GM12878 (cell line): ENCODE data around the gene MESD. TPM values are rescaled to one million over a fixed set of nuclear protein-coding genes. Genes with fewer than 3 reads are reported as not detected.

Source experiments
- ATAC-seq: fragments of 200-7000 bp; cut with Tn5 transposase; 3 replicates; pipeline ENCODE4 v1.9.1; 2020; ENCODE audit warnings: mild to moderate bottlenecking, moderate library complexity
- BruUV-seq: library from RNA; stranded (reverse); fragments of 400-500 nt; replicated peaks from 2 replicates; lab custom pipeline; 2021; lab: Mats Ljungman, UMichigan
- CTCF ChIA-PET: fragments of 300-600 bp; sonication (Branson Sonifier 250); formaldehyde crosslinking; extraction: SDS; loops from one replicate; lab custom pipeline; 2021; ENCODE audit warnings: inconsistent platforms; lab: Yijun Ruan, JAX
- POLR2A ChIA-PET: fragments of 350-600 bp; formaldehyde crosslinking; extraction: SDS; loops from one replicate; lab custom pipeline; 2021; ENCODE audit warnings: inconsistent platforms; lab: Charles Lee
- RAD21 ChIA-PET: fragments of 300-600 bp; sonication (Branson Sonifier 250); formaldehyde crosslinking; loops from one replicate; lab custom pipeline; 2023; ENCODE audit warnings: antibody characterized with exemption; ENCODE audit not compliant: unreplicated experiment; lab: Charles Lee
- SMC1A ChIA-PET: fragments of 300-600 bp; sonication (Branson Sonifier 250); formaldehyde crosslinking; loops from one replicate; lab custom pipeline; 2023; ENCODE audit not compliant: unreplicated experiment, uncharacterized antibody; lab: Charles Lee
- DNase-seq: peaks from one replicate; pipeline ENCODE4 v3.0.0-alpha.2; 2011; ENCODE audit warnings: low read depth, low spot score
- FAIRE-seq: peaks from 3 replicates; lab custom pipeline; 2011; peaks lifted over from hg19 to GRCh38; lab: Jason Lieb, UNC
- H2AFZ ChIP-seq: 2 replicates; pipeline ENCODE4 v1.6.0; 2011; ENCODE audit warnings: low read depth, low read length, control low read depth; ENCODE audit not compliant: control insufficient read depth
- H3K27ac ChIP-seq: 2 replicates; pipeline ENCODE4 v1.5.1; 2011; ENCODE audit warnings: control low read depth; ENCODE audit not compliant: control insufficient read depth, insufficient read depth
- H3K27me3 ChIP-seq, 2 experiments: replicated peaks in 1 of 2; 2 replicates each; pipeline versions ENCODE4 v1.6.0 to v1.6.1; 2011; ENCODE audit warnings: low read length in 1 of 2; ENCODE audit not compliant: control insufficient read depth in 2 of 2, insufficient read depth in 2 of 2
- H3K36me3 ChIP-seq, 2 experiments: 2 replicates each; pipeline ENCODE4 v1.5.1; 2011; ENCODE audit warnings: low read length in 1 of 2; ENCODE audit not compliant: control insufficient read depth in 2 of 2, insufficient read depth in 2 of 2
- H3K4me1 ChIP-seq: 2 replicates; pipeline ENCODE4 v1.6.1; 2011; ENCODE audit warnings: mild to moderate bottlenecking, low read length, moderate library complexity, mixed read lengths; ENCODE audit not compliant: control insufficient read depth, insufficient read depth
- H3K4me2 ChIP-seq: 2 replicates; pipeline ENCODE4 v1.6.0; 2011; ENCODE audit warnings: control low read depth; ENCODE audit not compliant: control insufficient read depth, insufficient read depth
- H3K4me3 ChIP-seq: fragments of 200-600 bp; sonication (generic); 2 replicates; pipeline ENCODE4 v1.5.1; 2016
- H3K79me2 ChIP-seq: 2 replicates; pipeline ENCODE4 v1.6.0; 2011; ENCODE audit warnings: low read length; ENCODE audit not compliant: control insufficient read depth, insufficient read depth
- H3K9ac ChIP-seq: 2 replicates; pipeline ENCODE4 v1.8.0; 2011; ENCODE audit warnings: low read length, control low read depth, mixed read lengths; ENCODE audit not compliant: control insufficient read depth, insufficient read depth
- H3K9me3 ChIP-seq: replicated peaks from 3 replicates; pipeline ENCODE4 v1.5.1; 2011; ENCODE audit warnings: mild to moderate bottlenecking, low read length; ENCODE audit not compliant: control insufficient read depth, insufficient read depth
- H4K20me1 ChIP-seq: 2 replicates; pipeline ENCODE4 v1.6.0; 2011; ENCODE audit not compliant: control insufficient read depth, insufficient read depth
- BMI1 ChIP-seq: fragments of 450-650 bp; IDR thresholded peaks from 2 replicates; pipeline ENCODE4 v1.6.1; 2016; ENCODE audit warnings: mild to moderate bottlenecking, moderate library complexity, borderline replicate concordance
- CHD4 ChIP-seq: fragments of 200-600 bp; sonication (generic); IDR thresholded peaks from 2 replicates; pipeline ENCODE4 v1.6.1; 2016; ENCODE audit warnings: mild to moderate bottlenecking
- EP300 ChIP-seq, 2 experiments: fragments of 150-350 bp in 1 of 2; IDR thresholded peaks; 2 replicates each; pipeline ENCODE4 v1.6.1; 2011 to 2012; ENCODE audit warnings: low read depth in 2 of 2, low read length in 2 of 2, borderline replicate concordance in 1 of 2, improper control_type of control experiment in 1 of 2, inconsistent platforms in 1 of 2; ENCODE audit not compliant: control insufficient read depth in 1 of 2
- FOS ChIP-seq: IDR thresholded peaks from 3 replicates; pipeline ENCODE4 v1.6.1; 2011; ENCODE audit warnings: borderline replicate concordance; ENCODE audit not compliant: insufficient read length; ENCODE audit errors: extremely low read depth
- HCFC1 ChIP-seq: fragments of 150-350 bp; IDR thresholded peaks from 2 replicates; pipeline ENCODE4 v1.6.1; 2014; ENCODE audit warnings: low read length
- HDGF ChIP-seq: fragments of 450-650 bp; IDR thresholded peaks from 2 replicates; pipeline ENCODE4 v1.6.1; 2016; ENCODE audit warnings: antibody characterized with exemption
- JUNB ChIP-seq: IDR thresholded peaks from 2 replicates; pipeline ENCODE4 v1.6.1; 2016; ENCODE audit warnings: antibody characterized with exemption, mild to moderate bottlenecking
- KDM1A ChIP-seq: fragments of 200-600 bp; sonication (generic); IDR thresholded peaks from 2 replicates; pipeline ENCODE4 v1.6.1; 2016; ENCODE audit warnings: borderline replicate concordance
- MLLT1 ChIP-seq: fragments of 450-650 bp; IDR thresholded peaks from 2 replicates; pipeline ENCODE4 v1.6.1; 2016; ENCODE audit warnings: mild to moderate bottlenecking
- NKRF ChIP-seq: fragments of 450-650 bp; conservative IDR thresholded peaks from 2 replicates; pipeline ENCODE4 v1.6.1; 2017; ENCODE audit warnings: mild to moderate bottlenecking, moderate library complexity
- NR2F1 ChIP-seq: fragments of 450-650 bp; conservative IDR thresholded peaks from 2 replicates; pipeline ENCODE4 v1.6.1; 2017; ENCODE audit warnings: mild to moderate bottlenecking
- REST ChIP-seq: IDR thresholded peaks from 2 replicates; pipeline ENCODE4 v1.6.1; 2012; ENCODE audit warnings: mild to moderate bottlenecking, low read depth, low read length
- SMARCA5 ChIP-seq: fragments of 450-650 bp; IDR thresholded peaks from 2 replicates; pipeline ENCODE4 v1.6.1; 2017; ENCODE audit warnings: mild to moderate bottlenecking
- SREBF2 ChIP-seq: IDR thresholded peaks from 2 replicates; pipeline ENCODE4 v1.6.1; 2012; ENCODE audit warnings: mild to moderate bottlenecking, low read length
- TBL1XR1 ChIP-seq: IDR thresholded peaks from 2 replicates; pipeline ENCODE4 v1.6.1; 2012; ENCODE audit warnings: low read depth, low read length, improper control_type of control experiment
- USF2 ChIP-seq: IDR thresholded peaks from 2 replicates; pipeline ENCODE4 v1.6.1; 2011; ENCODE audit warnings: low read depth, low read length, improper control_type of control experiment, borderline replicate concordance
- ZBED1 ChIP-seq: IDR thresholded peaks from 2 replicates; pipeline ENCODE4 v1.6.1; 2016; ENCODE audit warnings: borderline replicate concordance
- ZNF217 ChIP-seq: fragments of 450-650 bp; IDR thresholded peaks from 2 replicates; pipeline ENCODE4 v1.6.1; 2017; ENCODE audit warnings: antibody characterized with exemption, mild to moderate bottlenecking
- whole genome bisulfite sequencing: methylation state at CpG from one replicate; pipeline ENCODE4 v1.1.6; 2016; ENCODE audit warnings: low lambda C conversion rate; ENCODE audit not compliant: insufficient replicate concordance, insufficient coverage; ENCODE audit errors: missing lambda C conversion rate; 5-methylcytosine and 5-hydroxymethylcytosine counted together
- in situ Hi-C: fragments of 300-500 bp; cut with MboI; formaldehyde crosslinking; loops from 9 replicates; pipeline ENCODE4 v1.14.3; 2018; ENCODE audit warnings: mixed read lengths
- intact Hi-C: fragments of 100-400 bp; cut with micrococcal nuclease; formaldehyde crosslinking; loops from one replicate; pipeline ENCODE4 v1.14.2; 2022; ENCODE audit not compliant: unreplicated experiment
- polyA plus RNA-seq, 11 experiments: library from polyadenylated mRNA; depleted of rRNA in 4 of 11; unstranded in 6 of 11; stranded (reverse) in 5 of 11; fragments of >200 nt; fragmentation: Nextera tagmentation in 4 of 11; fragmentation: Illumina TruSeq in 1 of 11; extraction: Ambion mirVana in 4 of 11; extraction: Trizol in 1 of 11; gene quantifications; 1 replicate in 1 of 11; 2 replicates in 10 of 11; pipeline versions ENCODE4 v1.2.1 to v1.2.3, GENCODE V29; 2011 to 2016; ENCODE audit warnings: inconsistent platforms in 2 of 11, missing spikeins in 2 of 11, low read depth in 1 of 11
- total RNA-seq, 4 experiments: library from RNA; depleted of rRNA in 3 of 4; stranded (reverse); fragments of >200 nt in 3 of 4; fragmentation: Illumina TruSeq in 1 of 4; extraction: Trizol in 1 of 4; gene quantifications; 2 replicates each; pipeline versions ENCODE4 v1.2.1 to v1.2.3, GENCODE V29; 2013 to 2021

MESD gene
- total and polyA plus RNA-seq, 10 of the 15 experiments (the other 5 are each of a cell fraction or from before 2014, with no cell fraction given): 10.2 to 39.8 (median 20.9) TPM

- TF ChIP-seq NR2F1: no peak
- no peak for TF ChIP-seq HCFC1
- no peak for TF ChIP-seq HDGF
Observed at GRCh38 chr15:80942266-80942665, 47.4 kb downstream of the MESD start (continued).

- 96% methylated on average over 6 of the region's 6 CpGs for WGBS
- TF ChIP-seq USF2 (no peak), ZNF217 (no peak), REST (no peak), SMARCA5 (no peak), EP300 (IDR thresholded peaks at IDR 0.05; ENCODE audit: borderline replicate concordance in 1 of 2, control insufficient read depth in 1 of 2, low read depth in 2 of 2, low read length in 2 of 2) (no peak), KDM1A (no peak), ZBED1 (no peak), NKRF (no peak), CHD4 (no peak), JUNB (no peak), TBL1XR1 (no peak), SREBF2 (no peak), MLLT1 (no peak), FOS (no peak), BMI1 (no peak)
Observed at GRCh38 chr15:80940851-80941250, 48.8 kb downstream of the MESD start.

More at GRCh38 chr15:80940851-80941250, 48.8 kb downstream of the MESD start:
- Histone ChIP-seq H3K36me3 (no peaks in the 10 kb centered on the region; a peak in 1 of 4 replicates), H3K4me1 (no peaks in the 10 kb centered on the region), H3K27ac (no peak overlapping the region), H3K27me3 (no peaks in the 10 kb centered on the region), H3K79me2 (no peaks in the 10 kb centered on the region), H3K4me3 (no peak overlapping the region), H3K9ac (no peak overlapping the region), H2AFZ (no peak overlapping the region), H3K4me2 (no peak overlapping the region), H3K9me3 (no peaks in the 10 kb centered on the region), H4K20me1 (no peaks in the 10 kb centered on the region)
- FAIRE-seq: no peak
- ChIA-PET POLR2A (no interaction called here), SMC1A (no interaction called here), CTCF (interaction anchor here (1.4 to 1.7 kb wide), 2 partner anchors 30 to 325 kb away, joined by 4 to 9 read pairs; no protein-coding TSS in a partner anchor), RAD21 (no interaction called here)
- no peak for ATAC-seq
- no peak for DNase-seq
- intact Hi-C loops: no loop called here
- in situ Hi-C loops: no loop called here
- BruUV-seq: no TSS peak
